NCI-H526 treated with DMSO at 0.1 percent for 48 hours (cell line): ENCODE measurements around the gene CEACAM3.
A peak's percentile ranks its signal among the peaks of the same experiment; 100 is the strongest.

Source experiments
- DNase-seq: peaks from one replicate; lab custom pipeline; 2025; lab: John Stamatoyannopoulos, UW

Gene CEACAM3

GRCh38 chr19:41845001-41845050 lies 48.4 kb downstream of the CEACAM3 start, which contains the start of gene DMRTC2:
TSS of gene DMRTC2 (plus strand) at chr19:41845042. CDS start at chr19:41847429, 2,387 bp downstream.
- DNase-seq, result no peak

- DNase-seq, result no peak
Observed at GRCh38 chr19:41845051-41845590, 48.7 kb downstream of the CEACAM3 start.

GRCh38 chr19:41847351-41848105 lies 51.1 kb downstream of the CEACAM3 start:
- DNase-seq, result no peak

- no peak for DNase-seq
Observed at GRCh38 chr19:41848666-41849065, 52.3 kb downstream of the CEACAM3 start.

GRCh38 chr19:41849067-41849466 lies 52.7 kb downstream of the CEACAM3 start:
- DNase-seq, result no peak

- no peak for DNase-seq
Observed at GRCh38 chr19:41850381-41850780, 54.0 kb downstream of the CEACAM3 start.

GRCh38 chr19:41851456-41851855 lies 55.1 kb downstream of the CEACAM3 start:
- DNase-seq, result no peak

- no peak for DNase-seq
Observed at GRCh38 chr19:41853344-41853743, 57.0 kb downstream of the CEACAM3 start.

GRCh38 chr19:41853768-41854167 lies 57.4 kb downstream of the CEACAM3 start:
- no peak for DNase-seq

- DNase-seq, result no peak
Observed at GRCh38 chr19:41859213-41859617, 62.8 kb downstream of the CEACAM3 start.

GRCh38 chr19:41859618-41860418 lies 63.4 kb downstream of the CEACAM3 start, which contains the start of gene RPS19:
TSS of gene RPS19 (plus strand) at chr19:41860255. CDS start at chr19:41860775, 520 bp downstream.
- DNase-seq, result peak; percentile 99

GRCh38 chr19:41860419-41861115 lies 64.2 kb downstream of the CEACAM3 start:
- DNase-seq, result no peak
